GM23338 (cell line): ENCODE results near the gene THAP6.
"Not testable (repeated sequence)": the region's sequence is repeated elsewhere in the genome, so short reads cannot be mapped to it uniquely, and the experiment has no call there.

Experiments
- CREB1 ChIP-seq: fragments of 250-450 bp; sonication (Bioruptor Pico); IDR thresholded peaks from 2 replicates; pipeline ENCODE4 v1.5.0; 2020; ENCODE audit warnings: low read depth, mild to moderate bottlenecking, moderate library complexity
- CTCF ChIP-seq, 2 experiments: fragments of 200-600 bp in 1 of 2; sonication (generic) in 1 of 2; conservative IDR thresholded peaks; 2 replicates each; pipeline versions ENCODE4 v1.5.1 to v1.6.1; 2016 to 2017; ENCODE audit warnings: antibody characterized with exemption in 2 of 2, low read depth in 2 of 2, mild to moderate bottlenecking in 2 of 2, moderate library complexity in 1 of 2
- EZH2 ChIP-seq: fragments of 200-600 bp; sonication (generic); IDR thresholded peaks from one replicate; pipeline ENCODE4 v1.8.0; 2017; ENCODE audit warnings: antibody characterized with exemption, mild to moderate bottlenecking, low read depth; ENCODE audit not compliant: unreplicated experiment
- JUNB ChIP-seq: IDR thresholded peaks from one replicate; pipeline ENCODE4 v1.6.1; 2016; ENCODE audit warnings: antibody characterized with exemption; ENCODE audit not compliant: unreplicated experiment
- POLR2AphosphoS5 ChIP-seq: IDR thresholded peaks from 2 replicates; pipeline ENCODE4 v1.6.1; 2016; ENCODE audit warnings: antibody characterized with exemption, low read depth
- REST ChIP-seq: IDR thresholded peaks from one replicate; pipeline ENCODE4 v1.6.1; 2018; ENCODE audit warnings: antibody characterized with exemption; ENCODE audit not compliant: unreplicated experiment

- not testable (repeated sequence) for TF ChIP-seq CREB1 (CRISPR knock-in tag); REST; POLR2AphosphoS5; CTCF (conservative IDR thresholded peaks at IDR 0.05; ENCODE audit: low read depth in 2 of 2); EZH2; JUNB
Observed at GRCh38 chr4:75533926-75534325, 19.7 kb downstream of the THAP6 start.
